NCI-H2196 treated with DMSO at 0.1 percent for 48 hours (cell line): ENCODE data around the gene UHRF2.
A peak's percentile ranks its signal among the peaks of the same experiment; 100 is the strongest.
"Not testable (repeated sequence)": the region's sequence is repeated elsewhere in the genome, so short reads cannot be mapped to it uniquely, and the experiment has no call there.

ENCODE experiments used
- DNase-seq: peaks from one replicate; lab custom pipeline; 2025; ENCODE audit not compliant: unreplicated experiment; lab: John Stamatoyannopoulos, UW

The UHRF2 gene

DNA sequence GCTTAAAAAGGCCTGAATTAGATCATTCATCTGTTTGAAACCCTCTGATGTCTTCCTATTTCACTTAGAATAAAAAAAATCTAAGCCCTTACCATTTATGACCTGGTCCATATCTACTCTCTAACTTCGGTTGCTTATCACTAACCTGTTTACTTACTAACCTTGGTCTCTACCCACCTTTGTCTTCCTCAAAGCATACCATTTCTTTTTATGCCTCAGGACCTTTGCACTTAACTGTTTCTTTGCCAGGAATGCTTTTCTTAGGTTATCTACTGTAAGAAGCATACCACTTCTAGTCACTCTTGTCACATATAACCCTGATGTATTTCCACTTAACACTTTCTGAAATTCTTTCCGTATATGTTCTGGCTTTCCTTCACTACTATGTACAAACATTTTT is 67.0 kb downstream of the UHRF2 start:
- no peak for DNase-seq

DNA sequence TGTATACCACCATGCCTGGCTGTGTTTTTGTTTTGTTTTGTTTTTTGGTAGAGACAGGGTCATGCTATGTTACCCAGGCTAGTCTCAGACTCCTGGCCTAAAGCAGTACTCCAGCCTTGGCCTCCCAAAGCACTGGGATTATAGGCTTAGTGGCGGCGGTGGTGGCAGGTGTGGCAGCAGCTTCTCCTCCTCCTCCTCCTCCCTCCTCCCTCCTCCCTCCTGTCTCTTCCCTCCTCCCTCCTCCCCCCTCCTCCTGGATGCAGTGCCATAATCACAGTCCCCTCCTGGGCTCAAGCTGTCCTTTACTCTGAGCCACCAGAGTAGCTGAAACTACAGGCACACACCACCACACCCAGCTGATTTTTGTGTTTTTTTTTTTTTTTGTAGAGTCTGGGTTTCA is 71.2 kb downstream of the UHRF2 start:
- DNase-seq: no peak

DNA sequence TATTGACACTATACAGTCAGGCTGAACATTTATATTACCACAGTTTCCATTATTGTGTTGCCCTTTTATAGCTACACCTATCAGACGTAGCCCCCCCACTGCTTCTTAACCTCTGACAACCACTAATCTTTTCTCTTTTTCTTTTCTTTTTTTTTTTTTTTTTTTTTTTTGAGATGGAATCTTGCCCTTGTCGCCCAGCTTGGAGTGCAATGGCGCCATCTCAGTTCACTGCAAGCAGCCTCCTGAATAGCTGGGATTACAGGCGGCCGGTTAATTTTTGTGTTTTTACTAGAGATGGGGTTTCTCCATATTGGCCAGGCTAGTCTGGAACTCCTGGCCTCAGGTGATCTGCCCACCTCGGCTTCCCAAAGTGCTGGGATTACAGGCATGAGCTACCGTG is 75.4 kb downstream of the UHRF2 start:
- no peak for DNase-seq

DNA sequence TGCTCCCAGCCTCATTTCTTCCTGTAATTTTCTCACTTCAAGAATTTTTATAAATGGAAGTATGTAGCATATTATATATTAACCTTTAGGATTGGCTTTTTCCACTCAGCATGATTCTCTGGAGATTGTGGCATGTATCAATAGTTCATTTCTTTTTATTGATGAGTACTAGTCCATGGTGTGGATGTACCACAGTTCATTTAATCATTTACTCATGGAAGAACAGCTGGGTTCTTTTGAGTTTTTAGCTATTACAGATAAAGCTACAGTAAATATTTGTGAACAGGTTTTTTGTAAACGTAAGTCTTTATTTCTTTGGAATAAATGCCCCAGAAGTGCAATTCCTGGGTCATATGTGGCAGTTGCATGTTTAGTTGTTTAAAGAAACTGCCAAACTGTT is 76.1 kb downstream of the UHRF2 start:
- no peak for DNase-seq

DNA sequence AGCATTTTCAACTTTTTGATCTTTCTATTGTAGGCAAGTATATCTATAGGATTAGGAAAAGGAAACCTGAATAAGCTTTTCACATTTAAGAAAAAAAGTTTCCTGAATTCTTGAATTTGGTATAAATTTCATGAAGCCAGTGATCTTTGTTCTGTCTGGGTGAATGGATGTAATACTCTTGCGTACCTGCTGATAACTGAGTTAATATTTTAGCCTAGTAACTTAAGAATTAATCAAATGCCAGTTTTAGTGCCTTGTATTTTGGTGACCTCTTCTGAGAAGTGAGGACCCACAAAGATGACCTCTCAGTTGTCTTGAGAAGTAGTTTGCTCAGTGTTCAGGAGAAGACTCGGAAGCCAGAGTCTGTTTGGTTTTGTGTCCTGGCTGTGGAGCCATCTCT is 77.9 kb downstream of the UHRF2 start:
- DNase-seq: no peak

DNA sequence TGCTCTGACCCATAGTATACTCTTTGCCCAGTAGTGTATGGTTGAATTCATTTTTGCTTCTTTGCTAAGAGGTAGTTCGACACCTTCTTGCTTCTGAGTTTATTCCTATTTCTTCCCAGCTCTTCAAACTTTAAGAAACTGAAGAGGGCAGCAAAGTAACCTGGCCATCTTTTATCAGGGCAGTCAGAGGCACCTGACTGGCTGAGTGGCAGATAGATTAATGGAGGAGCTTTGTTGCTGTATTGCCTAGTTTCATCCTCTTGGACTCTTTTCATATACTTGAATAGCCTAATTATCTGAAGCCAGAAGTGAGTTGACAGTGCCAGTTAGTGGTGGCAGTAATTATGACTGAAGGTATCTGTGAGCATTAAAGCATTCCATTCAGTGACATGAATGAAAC is 82.5 kb downstream of the UHRF2 start:
- DNase-seq: no peak

DNA sequence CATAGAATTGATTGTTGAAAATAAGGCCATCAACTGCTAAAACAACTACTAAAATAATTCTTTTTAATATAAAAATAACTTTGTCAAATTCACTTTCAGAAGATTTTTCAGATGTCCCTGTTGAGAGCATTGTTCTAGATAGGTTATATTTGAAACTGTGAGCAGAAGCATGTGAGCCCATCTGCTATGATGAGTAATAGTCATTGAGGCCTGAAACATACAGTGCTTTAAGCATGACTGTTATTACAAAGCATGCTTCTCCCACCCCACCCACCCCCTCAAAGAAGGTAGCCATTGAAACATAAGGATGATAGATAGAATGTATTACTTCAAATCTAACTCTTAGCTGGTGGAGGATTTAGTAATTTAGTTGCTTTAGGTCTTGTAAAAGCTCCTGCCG is 86.0 kb downstream of the UHRF2 start:
- no peak for DNase-seq

DNA sequence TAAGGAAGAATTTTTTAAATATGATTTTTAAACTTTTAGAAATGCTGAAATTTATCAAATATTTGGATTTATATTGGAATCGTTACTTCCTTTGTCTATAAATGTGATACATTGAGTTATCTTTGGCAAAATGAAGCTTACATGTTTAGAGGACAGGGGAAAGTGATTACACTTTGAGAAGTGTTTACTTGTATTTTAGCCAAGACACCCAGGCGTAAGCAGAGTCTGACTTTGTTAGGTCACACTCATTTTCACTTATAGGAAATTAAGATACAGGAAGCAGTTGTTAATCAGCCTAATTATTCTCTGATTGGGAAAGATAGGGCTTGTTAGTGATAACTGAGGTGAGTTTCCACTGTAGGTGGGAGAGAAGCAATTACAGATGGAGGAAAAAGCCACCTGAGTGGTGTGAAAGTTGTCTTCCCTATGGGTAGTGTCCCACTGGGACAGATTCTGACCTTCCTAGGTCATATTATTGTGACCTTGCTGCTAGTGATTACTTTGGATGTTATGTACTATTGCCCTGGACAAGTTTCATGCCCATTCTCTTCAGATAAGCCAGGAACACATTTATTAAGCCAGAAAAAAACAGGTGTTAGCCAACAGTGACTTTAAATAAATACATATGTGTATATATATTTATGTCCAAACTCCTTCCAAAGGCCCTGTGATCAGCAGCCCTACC is 88.7 kb downstream of the UHRF2 start:
- DNase-seq: no peak

DNA sequence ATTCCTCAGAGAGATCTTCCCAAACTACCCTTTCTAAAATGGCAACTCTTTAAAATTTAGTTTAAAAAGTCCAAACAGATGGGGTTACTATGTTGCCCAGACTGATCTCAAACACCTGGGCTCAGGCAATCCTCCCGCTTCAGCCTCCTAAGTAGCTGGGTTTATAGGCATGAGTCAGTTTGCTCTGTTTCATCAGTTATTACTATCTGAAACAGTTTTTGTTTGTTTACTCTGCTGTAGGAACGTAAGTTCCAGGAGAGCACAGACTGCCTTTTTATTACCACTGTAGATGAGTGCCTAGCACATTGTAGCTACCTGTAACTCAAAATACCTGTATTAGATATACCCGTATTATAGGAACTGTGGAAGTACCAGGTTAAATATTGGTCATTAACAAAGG is 89.4 kb downstream of the UHRF2 start:
- no peak for DNase-seq

DNA sequence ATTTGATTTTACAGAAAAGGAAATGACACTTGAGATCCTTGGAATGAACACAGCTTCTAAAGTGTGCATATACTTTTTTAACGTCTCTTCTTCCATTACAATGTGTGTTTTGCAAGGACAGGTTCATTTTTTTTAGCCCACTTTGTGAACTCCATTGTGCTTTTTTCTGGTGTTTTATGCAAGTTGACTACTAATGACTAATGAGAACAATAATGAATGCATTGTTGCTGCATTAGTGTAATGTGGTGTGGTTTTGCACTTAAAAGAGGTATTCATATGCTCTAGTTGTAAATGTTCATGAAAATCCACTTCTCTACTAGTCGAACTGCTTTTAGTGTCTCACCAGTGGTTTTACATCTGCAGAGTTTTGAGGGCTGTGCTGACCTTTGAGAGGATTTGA is 93.6 kb downstream of the UHRF2 start:
- DNase-seq: no peak

DNA sequence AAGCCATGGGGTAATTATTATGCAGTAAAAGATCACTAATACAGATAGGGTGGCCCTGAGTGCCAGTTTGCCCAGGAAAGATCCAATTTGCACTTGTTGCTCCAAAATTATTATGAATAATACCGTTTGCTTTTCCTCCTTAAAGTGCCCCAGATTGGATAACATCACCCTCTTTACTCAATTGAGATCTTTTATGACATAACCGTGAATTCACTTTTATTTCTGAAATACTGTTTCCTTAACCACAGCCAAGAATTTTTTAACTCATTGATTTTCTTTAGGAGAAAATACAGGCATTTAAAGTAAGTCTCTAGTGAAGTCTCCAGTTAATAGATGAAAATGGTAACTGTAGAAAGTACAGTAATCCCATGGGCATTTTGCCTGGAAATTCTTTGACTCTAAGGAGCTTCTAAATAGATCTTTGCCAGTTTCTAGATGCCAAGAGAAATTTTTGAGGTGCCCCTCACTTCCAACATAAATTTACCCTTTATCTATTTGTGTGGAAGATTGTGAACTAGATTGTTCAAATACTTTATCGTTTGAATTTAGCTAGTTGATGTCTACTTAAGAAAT is 99.2 kb downstream of the UHRF2 start:
- DNase-seq: no peak

DNA sequence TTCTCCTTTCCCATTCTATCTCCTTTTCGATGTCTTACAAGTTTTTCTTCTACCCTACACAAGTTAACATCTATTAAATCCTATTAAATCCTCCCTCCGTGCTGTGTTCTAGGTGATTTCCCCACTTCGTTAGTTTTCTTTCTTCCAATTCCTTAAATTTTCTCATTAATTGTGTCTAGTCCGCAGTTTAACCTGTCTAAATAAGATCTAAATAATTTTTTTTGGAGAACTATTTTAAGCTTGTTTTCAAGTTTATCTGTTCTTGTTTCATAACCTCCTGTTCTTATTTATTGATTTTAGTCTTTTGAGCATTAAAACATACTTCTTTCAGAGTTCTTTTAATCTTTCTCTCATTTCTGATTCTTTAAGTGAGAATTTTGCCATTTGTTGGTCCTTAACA is 109.3 kb downstream of the UHRF2 start:
- DNase-seq: no peak

DNA sequence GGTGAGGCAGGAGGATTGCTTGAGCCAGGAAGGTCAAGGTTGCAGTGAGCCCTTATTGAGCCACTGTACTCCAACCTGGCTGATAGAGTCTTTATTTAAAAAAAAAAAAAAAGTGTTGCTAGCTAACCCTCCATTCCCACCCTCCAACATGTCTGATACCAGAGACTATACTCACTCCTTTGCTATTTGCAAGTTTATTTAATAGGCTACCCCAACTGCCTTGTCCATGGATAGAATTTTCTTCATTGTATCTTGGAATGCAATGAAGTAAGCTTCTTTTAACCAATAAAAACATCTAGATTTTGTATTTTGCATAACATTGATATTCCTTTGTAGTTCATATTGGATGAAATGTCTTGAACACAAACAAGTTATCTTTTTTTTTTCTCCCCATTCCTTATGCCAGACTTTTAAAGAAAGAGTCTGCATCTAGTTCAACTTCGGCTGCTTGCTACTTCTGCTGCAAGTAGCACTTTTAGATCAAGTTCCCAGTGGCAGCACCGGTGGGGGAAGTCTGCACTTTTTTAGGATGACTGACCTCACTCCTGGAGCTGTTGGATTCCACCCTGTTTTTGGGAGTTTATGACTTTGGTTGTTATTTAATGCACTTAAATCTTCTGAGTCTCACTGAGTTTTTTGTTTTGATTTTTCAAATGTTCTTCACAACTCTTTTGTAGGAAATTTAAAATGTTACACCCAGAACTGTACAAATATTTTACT is 112.5 kb downstream of the UHRF2 start:
- no peak for DNase-seq

DNA sequence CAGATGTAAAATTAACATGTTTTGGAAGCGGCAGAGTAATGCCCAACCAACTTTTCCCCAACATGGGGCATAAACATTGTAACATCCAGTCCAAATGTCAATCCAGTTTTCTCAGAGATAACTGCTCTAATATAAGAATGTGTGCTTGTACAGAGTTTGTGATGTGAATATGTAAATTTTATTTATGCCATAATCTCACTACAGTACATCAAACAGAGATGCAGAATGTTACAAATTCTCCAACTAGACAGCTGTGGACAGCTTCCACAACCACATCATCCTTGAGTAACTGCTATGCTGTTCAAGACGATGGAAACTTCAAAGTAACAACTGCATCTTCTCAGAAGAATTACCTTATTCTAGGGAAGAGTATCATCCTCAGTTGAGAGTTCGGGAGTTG is 122.6 kb downstream of the UHRF2 start:
- DNase-seq: no peak

DNA sequence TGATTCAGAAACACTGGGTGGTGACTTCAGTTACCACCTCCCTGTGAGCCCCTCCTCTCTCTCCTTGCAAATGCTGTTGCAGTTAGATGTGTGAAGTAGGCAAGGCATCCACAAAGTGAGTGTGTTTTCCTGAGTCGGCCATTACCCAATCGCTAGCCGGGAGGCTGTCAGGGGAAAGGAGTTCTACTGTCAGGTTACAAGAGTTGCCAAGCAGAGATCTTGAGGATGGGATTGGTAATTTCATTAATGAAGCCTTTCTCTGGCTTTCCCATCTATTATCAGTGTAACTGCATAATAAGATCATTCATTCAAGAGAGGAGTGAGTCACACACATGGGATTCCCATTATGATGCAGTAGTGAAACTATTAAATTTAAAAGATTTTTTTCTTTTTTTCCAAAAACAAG is 125.7 kb downstream of the UHRF2 start:
- DNase-seq: no peak

DNA sequence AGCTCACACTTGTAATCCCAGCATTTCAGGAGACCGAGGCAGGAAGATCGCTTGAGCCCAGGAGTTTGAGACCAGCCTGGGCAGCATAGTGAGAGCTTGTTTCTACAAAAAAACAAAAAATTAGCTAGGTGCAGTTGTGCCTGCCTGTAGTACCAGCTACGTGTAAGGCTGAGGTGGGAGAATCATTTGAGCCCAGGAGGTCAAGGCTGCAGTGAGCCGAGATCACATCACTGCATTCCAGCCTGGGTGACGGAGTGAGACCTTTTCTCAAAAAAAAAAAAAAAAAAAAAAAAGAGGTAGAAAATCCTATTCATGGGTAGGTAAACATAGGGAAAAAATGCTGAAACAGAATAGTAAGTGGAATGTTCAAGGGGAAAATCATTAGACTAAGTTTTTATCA is 129.6 kb downstream of the UHRF2 start:
- DNase-seq: not testable (repeated sequence)

DNA sequence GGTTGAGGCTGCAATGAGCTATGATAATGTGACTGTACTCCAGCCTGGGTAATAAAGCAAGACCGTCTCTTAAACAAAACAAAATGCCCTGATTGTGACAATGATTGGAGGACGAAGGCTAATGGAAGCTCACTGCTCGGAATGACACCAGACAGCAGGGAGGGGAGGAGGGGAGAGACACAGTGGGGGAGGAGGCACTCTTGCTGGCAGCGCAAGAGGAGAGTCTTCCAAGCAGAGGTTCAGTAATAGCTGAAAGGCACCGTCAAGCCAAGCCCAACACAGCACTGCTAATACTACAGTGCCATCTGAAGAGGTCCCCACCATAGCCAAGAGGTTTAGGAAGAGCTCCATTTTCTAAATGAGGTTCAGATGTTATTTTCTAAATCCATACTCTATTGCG is 130.2 kb downstream of the UHRF2 start:
- no peak for DNase-seq

DNA sequence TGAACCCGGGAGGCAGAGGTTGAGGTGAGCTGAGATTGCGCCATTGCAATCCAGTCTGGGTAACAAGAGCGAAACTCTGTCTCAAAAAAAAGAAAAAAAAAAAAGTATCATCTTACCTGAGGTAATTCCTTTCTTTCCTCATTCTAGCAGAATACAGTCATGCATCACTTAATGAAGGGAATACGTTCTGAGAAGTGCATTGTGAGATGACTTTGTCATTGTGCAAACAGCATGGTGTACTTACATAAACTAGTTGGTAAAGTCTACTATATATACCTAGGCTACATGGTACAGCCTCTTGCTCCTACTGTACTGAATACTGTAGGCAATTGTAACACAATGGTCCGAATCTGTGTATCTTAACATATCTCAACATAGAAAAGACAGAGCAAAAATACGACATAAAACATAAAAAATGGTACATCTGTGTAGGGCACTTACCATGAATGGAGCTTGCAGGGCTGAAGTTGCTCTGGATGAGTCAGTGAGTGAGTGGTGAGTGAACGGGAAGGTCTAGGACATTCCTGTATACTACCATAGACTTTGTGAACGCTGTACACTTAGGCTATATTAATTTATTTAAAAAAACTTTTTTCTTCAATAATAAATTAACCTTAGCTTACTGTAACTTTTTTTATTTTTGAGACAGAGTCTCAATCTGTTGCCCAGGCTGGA is 132.2 kb downstream of the UHRF2 start:
- no peak for DNase-seq

DNA sequence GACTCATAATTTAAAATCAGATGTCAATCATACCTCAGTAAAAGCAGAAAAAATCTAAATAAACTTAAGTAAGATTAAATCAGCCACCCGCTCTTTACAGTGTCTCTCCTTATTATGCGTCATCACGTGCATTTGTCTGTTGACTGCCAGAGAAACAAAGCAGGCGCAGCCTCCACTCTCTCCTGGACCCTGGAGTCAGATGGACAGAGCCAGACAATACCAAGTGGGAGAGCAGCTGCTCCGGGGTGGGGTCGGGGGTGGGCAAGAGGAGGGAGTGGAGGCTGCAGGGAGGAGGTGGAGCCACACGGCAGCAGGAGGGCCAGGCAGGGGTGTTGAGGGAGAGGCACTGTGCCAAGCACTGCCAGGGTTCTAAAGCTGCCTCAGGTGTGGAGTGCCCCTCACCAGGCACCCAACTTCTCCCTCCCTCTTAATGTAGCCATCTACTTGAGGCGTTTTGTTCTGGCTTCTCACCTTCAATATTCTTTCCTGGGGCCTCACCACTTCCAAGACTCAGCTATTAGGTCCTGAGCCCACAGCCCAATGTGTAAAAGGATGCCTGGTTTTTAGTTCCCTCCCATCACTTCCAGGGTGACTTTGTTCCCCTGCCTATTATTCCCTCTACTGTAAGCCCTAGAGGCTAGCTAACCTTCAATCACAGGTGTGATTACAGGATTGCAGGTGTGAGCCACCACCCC is 136.3 kb downstream of the UHRF2 start:
- no peak for DNase-seq

DNA sequence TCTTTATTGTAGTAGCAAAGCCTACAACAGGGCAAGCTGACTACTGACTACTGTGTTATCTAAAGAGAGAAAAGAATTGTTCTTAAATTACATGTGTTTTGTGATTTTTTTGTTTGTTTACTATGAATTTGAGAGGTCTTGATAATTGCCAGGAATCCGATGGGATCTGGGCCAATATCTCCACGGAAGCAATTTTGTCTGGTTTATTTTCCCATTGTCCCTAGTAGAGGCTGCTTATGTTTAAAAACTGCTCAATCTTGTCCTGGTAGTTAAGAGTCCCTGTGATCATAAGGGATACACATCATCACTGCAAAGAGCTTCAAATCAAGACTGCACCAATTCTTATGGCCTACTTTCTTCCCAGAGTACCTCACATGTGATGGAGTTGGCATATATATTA is 138.1 kb downstream of the UHRF2 start:
- peak; percentile 78 for DNase-seq

DNA sequence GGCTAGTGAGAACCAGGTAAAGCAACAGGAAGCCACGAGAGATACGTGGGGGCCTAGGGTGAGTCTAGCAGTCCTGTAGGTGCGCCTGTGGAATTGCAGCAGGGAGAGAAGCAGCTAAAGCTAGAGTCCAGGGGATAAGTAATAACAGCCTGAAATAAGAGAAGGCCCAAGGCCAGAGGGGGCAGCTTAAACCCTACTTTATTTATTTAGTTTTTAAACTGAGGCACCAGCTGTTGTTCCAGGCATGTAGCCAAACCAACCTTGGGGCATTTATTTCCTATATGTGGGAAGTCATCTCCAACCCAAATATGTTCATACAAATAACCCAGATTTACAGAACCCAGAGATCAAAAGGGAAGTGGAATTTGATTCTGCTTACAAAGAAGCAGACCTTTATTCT is 139.0 kb downstream of the UHRF2 start:
- DNase-seq: peak; percentile 97
